HG02970 (cell line): ENCODE results near the gene STXBP6.

Source experiments
- ATAC-seq: cut with Tn5 transposase; IDR thresholded peaks from one replicate; pipeline ENCODE4 v1.9.1; 2021; ENCODE audit warnings: mild to moderate bottlenecking, moderate library complexity, moderate number of reproducible peaks; ENCODE audit not compliant: unreplicated experiment, low FRiP score

Gene STXBP6

GRCh38 chr14:24870949-24871701, 178.8 kb downstream of the STXBP6 start:
- no peak for ATAC-seq

- no peak for ATAC-seq
Observed at GRCh38 chr14:24868389-24868788, 181.6 kb downstream of the STXBP6 start.

GRCh38 chr14:24866067-24866639, 183.8 kb downstream of the STXBP6 start:
- ATAC-seq, result no peak

- no peak for ATAC-seq
Observed at GRCh38 chr14:24863968-24864684, 185.8 kb downstream of the STXBP6 start.

GRCh38 chr14:24861083-24861630, 188.8 kb downstream of the STXBP6 start:
- ATAC-seq, result no peak

- ATAC-seq, result no peak
Observed at GRCh38 chr14:24859559-24859958, 190.4 kb downstream of the STXBP6 start.

GRCh38 chr14:24858684-24859083, 191.3 kb downstream of the STXBP6 start:
- no peak for ATAC-seq

- ATAC-seq, result no peak
Observed at GRCh38 chr14:24858052-24858451, 191.9 kb downstream of the STXBP6 start.

- no peak for ATAC-seq
Observed at GRCh38 chr14:24857277-24857676, 192.7 kb downstream of the STXBP6 start.

- no peak for ATAC-seq
Observed at GRCh38 chr14:24853446-24853845, 196.5 kb downstream of the STXBP6 start.

- ATAC-seq, result no peak
Observed at GRCh38 chr14:24852312-24853060, 197.5 kb downstream of the STXBP6 start.

- ATAC-seq, result no peak
Observed at GRCh38 chr14:24851837-24852236, 198.1 kb downstream of the STXBP6 start.

GRCh38 chr14:24851406-24851805, 198.5 kb downstream of the STXBP6 start:
- no peak for ATAC-seq

- no peak for ATAC-seq
Observed at GRCh38 chr14:24850072-24850471, 199.9 kb downstream of the STXBP6 start.

GRCh38 chr14:24849471-24849870, 200.5 kb downstream of the STXBP6 start:
- no peak for ATAC-seq

- ATAC-seq, result no peak
Observed at GRCh38 chr14:24848102-24848790, 201.7 kb downstream of the STXBP6 start.

GRCh38 chr14:24847568-24848095, 202.3 kb downstream of the STXBP6 start:
- no peak for ATAC-seq

GRCh38 chr14:24846261-24846660, 203.7 kb downstream of the STXBP6 start:
- no peak for ATAC-seq

GRCh38 chr14:24845851-24846250, 204.1 kb downstream of the STXBP6 start:
- ATAC-seq, result no peak

- ATAC-seq, result no peak
Observed at GRCh38 chr14:24844011-24844410, 205.9 kb downstream of the STXBP6 start.
